OCI-LY1 (cell line): ENCODE results near the gene NACC1.

ENCODE experiments used
- H2AFZ ChIP-seq: fragments of 200-600 bp; sonication (generic), shearing (Covaris generic); 2 replicates; pipeline ENCODE4 v1.6.0; 2014; ENCODE audit warnings: antibody characterized with exemption, mild to moderate bottlenecking, low read length
- H3F3A ChIP-seq: fragments of 200-600 bp; sonication (generic), shearing (Covaris generic); 2 replicates; pipeline ENCODE4 v1.6.0; 2014; ENCODE audit warnings: mild to moderate bottlenecking, antibody characterized with exemption, low read length, moderate library complexity; ENCODE audit not compliant: insufficient read depth
- H3K27ac ChIP-seq: fragments of 200-600 bp; sonication (generic); 2 replicates; pipeline ENCODE4 v1.5.1; 2014; ENCODE audit warnings: low read length, mixed run types, mild to moderate bottlenecking, low read depth; ENCODE audit not compliant: poor library complexity, severe bottlenecking
- H3K27me3 ChIP-seq: fragments of 200-600 bp; sonication (generic); 2 replicates; pipeline ENCODE4 v1.6.0; 2014; ENCODE audit warnings: antibody characterized with exemption, mild to moderate bottlenecking, low read length, moderate library complexity; ENCODE audit not compliant: insufficient read depth
- H3K36me3 ChIP-seq: fragments of 200-600 bp; sonication (generic); 2 replicates; pipeline ENCODE4 v1.6.1; 2014; ENCODE audit warnings: mild to moderate bottlenecking, antibody characterized with exemption, low read length, moderate library complexity, mixed read lengths; ENCODE audit not compliant: insufficient read depth
- H3K4me1 ChIP-seq: fragments of 200-600 bp; sonication (generic); 2 replicates; pipeline ENCODE4 v1.5.1; 2014; ENCODE audit warnings: mild to moderate bottlenecking, low read length, moderate library complexity; ENCODE audit not compliant: insufficient read depth, severe bottlenecking
- H3K4me2 ChIP-seq: fragments of 200-600 bp; sonication (generic), shearing (Covaris generic); 2 replicates; pipeline ENCODE4 v1.6.1; 2014; ENCODE audit warnings: low read length
- H3K4me3 ChIP-seq: fragments of 200-600 bp; sonication (generic); 2 replicates; pipeline ENCODE4 v1.5.1; 2014; ENCODE audit warnings: low read length, low read depth, mild to moderate bottlenecking, mixed read lengths; ENCODE audit not compliant: poor library complexity, severe bottlenecking
- H3K79me2 ChIP-seq: fragments of 200-600 bp; shearing (Covaris generic); 2 replicates; pipeline ENCODE4 v1.6.1; 2016; ENCODE audit warnings: mixed run types, low read length, mixed read lengths; ENCODE audit not compliant: insufficient read depth
- H3K9ac ChIP-seq: fragments of 200-600 bp; sonication (generic), shearing (Covaris generic); 2 replicates; pipeline ENCODE4 v1.6.1; 2014; ENCODE audit warnings: mild to moderate bottlenecking, low read length, mixed read lengths
- H3K9me2 ChIP-seq: fragments of 200-600 bp; sonication (generic), shearing (Covaris generic); 2 replicates; pipeline ENCODE4 v1.6.1; 2014; ENCODE audit warnings: low read depth, mild to moderate bottlenecking, low read length, mixed read lengths
- H3K9me3 ChIP-seq: fragments of 200-600 bp; shearing (Covaris generic); 2 replicates; pipeline ENCODE4 v1.6.1; 2014; ENCODE audit warnings: low read length, mixed read lengths
- H4K20me1 ChIP-seq: fragments of 200-600 bp; sonication (generic), shearing (Covaris generic); 2 replicates; pipeline ENCODE4 v1.6.0; 2016; ENCODE audit warnings: mild to moderate bottlenecking, low read length; ENCODE audit not compliant: insufficient read depth
- EZH2 ChIP-seq: fragments of 200-600 bp; sonication (generic), shearing (Covaris generic); IDR thresholded peaks from 2 replicates; pipeline ENCODE4 v1.8.0; 2017; ENCODE audit warnings: borderline replicate concordance, mixed run types, mild to moderate bottlenecking, antibody characterized with exemption, low read length, moderate library complexity, mixed read lengths
- TF ChIP-seq, protein P1 (sequence below): fragments of 200-600 bp; sonication (generic), shearing (Covaris generic); IDR thresholded peaks from 2 replicates; pipeline ENCODE4 v1.5.1; 2017; ENCODE audit warnings: mild to moderate bottlenecking, antibody characterized with exemption, low read length, moderate library complexity, mixed read lengths

NACC1 gene

DNA sequence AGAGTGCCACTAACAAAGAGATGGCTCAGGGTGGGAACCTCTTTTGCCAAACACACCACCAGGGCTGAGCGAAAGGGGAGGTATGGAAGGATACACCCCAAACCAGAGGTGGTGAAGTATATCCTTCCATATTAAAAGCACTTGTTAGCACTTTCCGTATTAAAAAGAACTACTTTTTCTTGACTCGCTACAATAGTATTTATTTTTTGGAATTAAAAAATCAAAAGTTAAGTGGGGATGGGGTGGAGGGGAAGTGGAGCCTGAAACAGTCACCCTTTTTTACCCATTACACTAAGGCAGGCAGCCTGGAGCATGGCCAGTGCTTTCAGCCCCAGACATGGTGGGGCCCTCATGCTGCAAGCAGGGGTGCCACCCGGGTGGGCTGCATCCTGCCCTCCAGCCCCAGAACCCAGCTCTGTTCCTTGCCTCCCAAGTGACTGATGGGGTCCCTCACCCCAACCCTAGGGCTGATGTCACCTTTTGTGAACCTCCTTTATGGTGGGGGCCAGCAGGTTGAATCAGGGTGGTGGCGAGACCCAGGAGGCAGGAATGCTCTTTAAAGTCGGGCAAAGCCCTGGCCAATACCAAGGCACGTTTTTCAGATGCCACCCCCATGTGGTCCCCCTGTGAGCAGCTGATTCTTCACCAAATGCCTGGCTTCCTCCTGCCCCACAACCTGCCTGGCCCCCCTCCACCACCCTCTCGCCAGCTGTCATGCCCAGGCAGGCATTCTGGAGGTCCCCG, 46.4 kb upstream of the NACC1 start:
- Histone ChIP-seq H3K4me3 (no peak overlapping the region), H3K27ac (no peak overlapping the region), H3K36me3 (no peaks in the 10 kb centered on the region), H3K9me3 (no peaks in the 10 kb centered on the region), H4K20me1 (no peaks in the 10 kb centered on the region), H3K9me2 (no peaks in the 10 kb centered on the region), H2AFZ (no peak overlapping the region), H3F3A (no peaks in the 10 kb centered on the region), H3K79me2 (no peaks in the 10 kb centered on the region), H3K4me1 (peaks cover 3% of the 10 kb centered on the region), H3K4me2 (no peak overlapping the region), H3K9ac (no peak overlapping the region), H3K27me3 (peaks cover 25% of the 10 kb centered on the region; the same call in 1 of the 2 replicates)
- TF ChIP-seq, protein P1, sequence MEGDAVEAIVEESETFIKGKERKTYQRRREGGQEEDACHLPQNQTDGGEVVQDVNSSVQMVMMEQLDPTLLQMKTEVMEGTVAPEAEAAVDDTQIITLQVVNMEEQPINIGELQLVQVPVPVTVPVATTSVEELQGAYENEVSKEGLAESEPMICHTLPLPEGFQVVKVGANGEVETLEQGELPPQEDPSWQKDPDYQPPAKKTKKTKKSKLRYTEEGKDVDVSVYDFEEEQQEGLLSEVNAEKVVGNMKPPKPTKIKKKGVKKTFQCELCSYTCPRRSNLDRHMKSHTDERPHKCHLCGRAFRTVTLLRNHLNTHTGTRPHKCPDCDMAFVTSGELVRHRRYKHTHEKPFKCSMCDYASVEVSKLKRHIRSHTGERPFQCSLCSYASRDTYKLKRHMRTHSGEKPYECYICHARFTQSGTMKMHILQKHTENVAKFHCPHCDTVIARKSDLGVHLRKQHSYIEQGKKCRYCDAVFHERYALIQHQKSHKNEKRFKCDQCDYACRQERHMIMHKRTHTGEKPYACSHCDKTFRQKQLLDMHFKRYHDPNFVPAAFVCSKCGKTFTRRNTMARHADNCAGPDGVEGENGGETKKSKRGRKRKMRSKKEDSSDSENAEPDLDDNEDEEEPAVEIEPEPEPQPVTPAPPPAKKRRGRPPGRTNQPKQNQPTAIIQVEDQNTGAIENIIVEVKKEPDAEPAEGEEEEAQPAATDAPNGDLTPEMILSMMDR: no peak
- TF ChIP-seq EZH2: no peak

DNA sequence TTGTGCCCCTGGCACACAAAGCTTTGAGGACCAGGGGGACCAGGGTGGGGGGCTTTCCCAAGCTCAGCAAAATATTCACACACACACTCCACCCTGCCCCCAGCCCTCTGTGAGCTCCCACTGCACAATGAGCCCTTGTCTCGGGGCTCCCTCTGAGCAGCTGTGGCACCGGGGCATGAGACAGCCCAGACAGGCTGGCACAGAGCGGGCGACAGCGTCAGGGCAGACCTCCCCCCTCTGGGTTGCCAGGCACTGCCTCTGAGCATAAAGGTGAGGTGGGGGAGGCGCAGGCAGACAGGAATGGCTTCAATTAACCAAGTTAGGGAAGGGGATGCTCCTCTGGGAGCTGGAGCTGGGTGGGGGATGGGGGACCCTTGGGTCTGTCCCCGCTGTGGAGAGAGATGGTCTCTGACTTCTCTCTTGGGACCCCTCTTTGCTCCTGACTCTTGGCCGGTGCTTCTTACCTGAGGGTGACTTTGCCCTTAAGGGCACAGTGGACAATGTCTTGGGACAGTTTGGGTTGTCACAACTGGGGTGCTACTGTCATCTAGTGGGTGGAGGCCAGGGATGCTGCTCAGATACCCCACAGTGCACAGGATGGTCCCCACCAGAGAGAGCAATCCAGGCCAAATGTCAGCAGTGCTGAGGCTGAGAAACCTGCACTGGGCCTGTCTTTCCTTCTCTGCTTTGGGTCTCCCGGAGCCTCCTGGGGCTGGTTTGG, 45.7 kb upstream of the NACC1 start:
- TF ChIP-seq, protein P1: no peak
- no peak for TF ChIP-seq EZH2
- H3K79me2 ChIP-seq: no peaks in the 10 kb centered on the region

DNA sequence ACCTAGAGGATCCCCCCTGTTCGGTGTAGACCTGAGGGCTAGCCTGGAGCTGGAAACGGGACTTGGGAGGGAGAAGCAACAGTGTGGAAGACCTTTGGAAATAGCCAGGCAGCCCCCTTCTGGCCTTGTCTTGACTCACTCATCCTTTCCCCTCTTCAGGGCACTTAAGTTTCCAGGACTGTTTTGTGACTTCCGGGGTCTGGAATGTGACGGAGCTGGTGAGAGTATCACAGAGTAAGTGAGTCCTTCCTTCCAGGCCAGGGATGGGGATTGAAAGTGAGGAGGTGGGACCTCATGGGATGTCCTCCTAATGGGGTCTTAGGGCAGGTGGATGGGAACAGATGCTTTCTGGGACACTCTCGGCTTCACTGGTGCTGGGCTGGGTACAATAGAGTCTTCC, 44.8 kb upstream of the NACC1 start:
- H2AFZ ChIP-seq: no peak overlapping the region
- no peaks in the 10 kb centered on the region for H3K9me3 ChIP-seq
- H3K9ac ChIP-seq: no peak overlapping the region
- no peaks in the 10 kb centered on the region for H3K79me2 ChIP-seq
- no peak overlapping the region for H3K4me3 ChIP-seq
- H4K20me1 ChIP-seq: no peaks in the 10 kb centered on the region
- H3K4me2 ChIP-seq: no peak overlapping the region
- H3F3A ChIP-seq: no peaks in the 10 kb centered on the region
- TF ChIP-seq, protein P1: no peak
- TF ChIP-seq EZH2: no peak
- no peaks in the 10 kb centered on the region for H3K9me2 ChIP-seq
- no peaks in the 10 kb centered on the region for H3K36me3 ChIP-seq
- peaks cover 30% of the 10 kb centered on the region; the same call in 1 of the 2 replicates for H3K27me3 ChIP-seq
- H3K4me1 ChIP-seq: peaks cover 3% of the 10 kb centered on the region
- H3K27ac ChIP-seq: no peak overlapping the region

More for the DNA sequence above, 45.7 kb upstream of the NACC1 start:
- no peaks in the 10 kb centered on the region for H3K9me2 ChIP-seq
- H3K4me3 ChIP-seq: no peak overlapping the region
- H3K9ac ChIP-seq: no peak overlapping the region
- no peaks in the 10 kb centered on the region for H3K9me3 ChIP-seq
- peaks cover 30% of the 10 kb centered on the region; the same call in 1 of the 2 replicates for H3K27me3 ChIP-seq
- H3K4me2 ChIP-seq: no peak overlapping the region
- no peaks in the 10 kb centered on the region for H4K20me1 ChIP-seq
- H3K36me3 ChIP-seq: no peaks in the 10 kb centered on the region
- no peak overlapping the region for H2AFZ ChIP-seq
- H3F3A ChIP-seq: no peaks in the 10 kb centered on the region
- H3K27ac ChIP-seq: no peak overlapping the region
- peaks cover 3% of the 10 kb centered on the region for H3K4me1 ChIP-seq
